Skeletal muscle tissue (tissue), 4 donors: ENCODE measurements around the gene NRTN. TPM values are rescaled to one million over a fixed set of nuclear protein-coding genes. Genes with fewer than 3 reads are reported as not detected.
"Not testable (repeated sequence)": the region's sequence is repeated elsewhere in the genome, so short reads cannot be mapped to it uniquely, and the experiment has no call there.

Source experiments
- H3K27ac ChIP-seq: one replicate; pipeline ENCODE4 v1.7.0; 2013; ENCODE audit warnings: mild to moderate bottlenecking, low read depth, low read length, inconsistent platforms
- H3K27me3 ChIP-seq, 3 donors: one replicate each; pipeline ENCODE4 v1.7.0; 2013; ENCODE audit warnings: low read length in 3 of 3; ENCODE audit not compliant: control insufficient read depth in 3 of 3, insufficient read depth in 3 of 3
- H3K36me3 ChIP-seq, 3 donors: one replicate each; pipeline ENCODE4 v1.7.0; 2013; ENCODE audit warnings: low read length in 3 of 3; ENCODE audit not compliant: control insufficient read depth in 3 of 3, insufficient read depth in 3 of 3
- H3K4me1 ChIP-seq, 3 donors: one replicate each; pipeline ENCODE4 v1.7.0; 2013; ENCODE audit warnings: low read length in 3 of 3, mild to moderate bottlenecking in 3 of 3; ENCODE audit not compliant: control insufficient read depth in 3 of 3, insufficient read depth in 3 of 3
- H3K4me3 ChIP-seq, 3 donors: one replicate each; pipeline ENCODE4 v1.7.0; 2013; ENCODE audit warnings: low read length in 3 of 3
- H3K9ac ChIP-seq, 3 donors: one replicate each; pipeline ENCODE4 v1.7.0; 2013; ENCODE audit warnings: low read length in 3 of 3, mild to moderate bottlenecking in 3 of 3, moderate library complexity in 2 of 3, low read depth in 1 of 3
- H3K9me3 ChIP-seq, 3 donors: one replicate each; pipeline ENCODE4 v1.7.0; 2013; ENCODE audit warnings: low read length in 3 of 3; ENCODE audit not compliant: control insufficient read depth in 3 of 3
- total RNA-seq: library from RNA; depleted of rRNA; stranded (reverse); fragments of >200 nt; gene quantifications from one replicate; pipeline ENCODE4 v1.2.3, GENCODE V29; 2014
- donor health status: Osteomylitis.

The NRTN gene
- total RNA-seq, 1 donor from 2014 or later = not detected

DNA sequence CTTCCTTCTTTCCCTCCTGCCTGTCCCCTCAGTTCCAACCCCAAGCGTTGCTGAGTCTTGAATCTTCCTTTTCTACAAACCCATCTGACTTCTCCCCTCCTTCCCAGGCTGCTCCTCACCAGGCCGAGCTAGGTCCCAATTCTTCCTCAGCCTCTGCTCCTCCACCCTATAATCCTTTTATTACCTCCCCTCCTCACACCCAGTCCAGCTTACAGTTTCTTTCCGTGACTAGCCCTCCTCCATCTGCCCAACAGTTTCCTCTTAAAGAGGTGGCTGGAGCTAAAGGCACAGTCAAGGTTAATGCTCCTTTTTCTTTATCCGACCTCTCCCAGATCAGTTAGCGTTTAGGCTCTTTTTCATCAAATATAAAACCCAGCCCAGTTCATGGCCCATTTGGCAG, 43.8 kb downstream of the NRTN start:
- H3K4me1 ChIP-seq, H3K27ac ChIP-seq, H3K27me3 ChIP-seq, H3K9ac ChIP-seq, H3K9me3 ChIP-seq, H3K4me3 ChIP-seq, H3K36me3 ChIP-seq: not testable (repeated sequence)

DNA sequence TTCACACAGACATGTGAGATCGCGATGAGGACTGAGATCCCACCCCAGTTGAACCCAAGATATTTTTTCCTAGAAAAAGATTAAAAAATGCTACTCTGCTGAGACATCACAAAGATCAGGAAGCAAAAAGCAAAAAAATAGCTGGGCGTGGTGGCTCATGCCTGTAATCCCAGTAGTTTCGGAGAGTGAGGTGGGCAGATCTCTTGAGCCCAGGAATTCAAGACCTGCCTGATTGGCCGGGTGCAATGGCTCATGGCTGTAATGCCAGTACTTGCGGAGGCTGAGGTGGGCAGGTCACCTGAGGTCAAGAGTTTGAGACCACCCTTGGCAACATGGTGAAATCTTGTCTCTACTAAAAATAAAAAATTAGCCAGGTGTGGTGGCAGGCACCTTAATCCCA, 45.3 kb downstream of the NRTN start:
- Histone ChIP-seq H3K27me3 (peaks cover 0 to 7% (median 0%) of the 10 kb centered on the region in 3 donors), H3K4me3 (no peak overlapping the region), H3K36me3 (no peaks in the 10 kb centered on the region), H3K9ac (no peak overlapping the region), H3K27ac (no peak overlapping the region), H3K4me1 (no peaks in the 10 kb centered on the region), H3K9me3 (no peaks in the 10 kb centered on the region)

DNA sequence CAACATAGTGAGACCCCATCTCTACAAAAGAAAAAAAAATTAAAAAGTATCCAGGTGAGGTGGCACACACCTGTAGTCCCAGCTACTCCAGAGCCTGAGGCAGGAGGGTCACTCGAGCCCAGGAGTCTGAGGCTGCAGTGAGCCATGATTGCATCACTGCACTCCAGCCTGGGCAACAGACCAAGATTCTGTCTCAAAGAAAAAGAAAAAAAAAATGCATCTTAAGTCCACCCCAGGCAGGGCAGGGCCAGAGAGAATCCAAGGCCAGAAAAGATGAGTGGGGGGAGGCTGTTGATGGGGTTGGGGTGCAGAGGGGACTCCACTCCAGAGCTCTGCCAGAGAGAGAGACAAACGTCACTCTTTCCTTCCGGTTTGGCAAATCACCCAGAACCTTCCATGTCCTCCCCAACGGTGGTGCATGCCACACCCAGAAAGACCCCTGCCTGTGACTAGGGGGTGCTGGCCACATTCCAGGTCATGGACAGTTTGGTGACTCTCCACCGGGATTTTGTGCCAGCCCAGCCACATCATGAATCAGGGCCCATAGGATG, 46.0 kb downstream of the NRTN start:
- peaks cover 0 to 7% (median 6%) of the 10 kb centered on the region in 3 donors for H3K27me3 ChIP-seq
- H3K9me3 ChIP-seq = no peaks in the 10 kb centered on the region
- H3K4me1 ChIP-seq = no peaks in the 10 kb centered on the region
- no peak overlapping the region for H3K27ac ChIP-seq
- H3K36me3 ChIP-seq = no peaks in the 10 kb centered on the region
- no peak overlapping the region for H3K9ac ChIP-seq
- H3K4me3 ChIP-seq = no peak overlapping the region

DNA sequence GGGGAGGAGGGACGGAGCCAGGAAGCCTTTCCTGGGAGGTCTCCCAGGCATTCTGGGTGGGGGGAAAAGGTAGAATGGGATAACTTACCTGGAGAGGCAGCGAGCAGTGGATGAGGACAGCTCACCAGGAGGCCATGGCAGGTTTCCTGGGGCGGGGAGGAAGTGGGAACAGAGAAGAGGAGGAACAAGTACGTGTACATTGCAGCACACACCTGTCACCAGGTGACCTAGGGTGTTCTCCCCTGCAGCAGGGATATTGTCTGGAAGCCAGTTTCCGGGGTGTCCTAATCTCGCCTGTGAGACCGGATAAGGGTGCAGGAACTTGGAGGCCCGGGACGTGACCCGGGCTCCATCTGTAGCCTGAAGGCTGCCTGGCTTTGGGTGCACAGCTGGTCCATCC, 46.4 kb downstream of the NRTN start, which contains the start of gene FUT3:
TSS of gene FUT3 (minus strand) at position 148 of the 400 bp plus-strand sequence.
- Histone ChIP-seq H3K9me3 (no peaks in the 10 kb centered on the region), H3K4me1 (no peaks in the 10 kb centered on the region), H3K27ac (no peak within 1 kb of the TSS), H3K4me3 (no peak within 1 kb of the TSS), H3K36me3 (no peaks in the 10 kb centered on the region), H3K9ac (no peak within 1 kb of the TSS), H3K27me3 (peaks cover 3 to 7% (median 7%) of the 10 kb centered on the region in 3 donors)

DNA sequence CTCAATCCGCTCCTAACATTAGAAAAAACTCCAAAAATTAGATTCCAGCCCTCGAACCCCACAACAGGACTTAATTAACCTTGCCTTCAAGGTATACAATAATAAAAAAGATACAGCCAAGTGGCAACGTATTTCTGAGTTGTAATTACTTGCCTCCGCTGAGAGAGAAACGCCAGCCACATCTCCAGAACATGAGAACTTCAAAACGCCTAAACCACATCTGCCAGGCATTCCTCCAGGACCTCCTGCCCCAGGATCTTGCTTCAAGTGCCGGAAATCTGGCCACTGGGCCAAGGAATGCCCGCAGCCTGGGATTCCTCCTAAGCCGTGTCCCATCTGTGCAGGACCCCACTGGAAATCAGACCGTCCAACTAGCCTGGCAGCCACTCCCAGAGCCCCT, 49.3 kb downstream of the NRTN start:
- H3K4me1 ChIP-seq, H3K27ac ChIP-seq, H3K4me3 ChIP-seq, H3K9me3 ChIP-seq, H3K36me3 ChIP-seq, H3K9ac ChIP-seq: not testable (repeated sequence)
- peaks cover 6 to 12% (median 7%) of the 10 kb centered on the region in 3 donors for H3K27me3 ChIP-seq

DNA sequence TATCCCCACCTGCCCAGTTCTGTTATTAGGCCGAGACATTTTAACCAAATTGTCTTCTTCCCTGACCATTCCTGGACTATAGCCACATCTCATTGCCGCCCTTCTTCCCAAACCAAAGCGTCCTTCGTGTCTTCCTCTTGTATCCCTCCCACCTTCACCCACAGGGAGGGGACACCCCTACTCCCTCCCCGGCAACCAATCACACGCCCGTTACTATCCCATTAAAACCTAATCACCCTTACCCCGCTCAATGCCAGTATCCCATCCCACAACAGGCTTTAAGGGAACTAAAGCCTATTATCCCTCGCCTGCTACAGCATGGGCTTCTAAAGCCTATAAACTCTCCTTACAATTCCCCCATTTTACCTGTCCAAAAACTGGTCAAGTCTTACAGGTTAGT, 50.3 kb downstream of the NRTN start:
- H3K4me1 ChIP-seq, H3K9me3 ChIP-seq, H3K27ac ChIP-seq, H3K36me3 ChIP-seq, H3K9ac ChIP-seq, H3K4me3 ChIP-seq: not testable (repeated sequence)
- H3K27me3 ChIP-seq = peaks cover 6 to 16% (median 15%) of the 10 kb centered on the region in 3 donors

DNA sequence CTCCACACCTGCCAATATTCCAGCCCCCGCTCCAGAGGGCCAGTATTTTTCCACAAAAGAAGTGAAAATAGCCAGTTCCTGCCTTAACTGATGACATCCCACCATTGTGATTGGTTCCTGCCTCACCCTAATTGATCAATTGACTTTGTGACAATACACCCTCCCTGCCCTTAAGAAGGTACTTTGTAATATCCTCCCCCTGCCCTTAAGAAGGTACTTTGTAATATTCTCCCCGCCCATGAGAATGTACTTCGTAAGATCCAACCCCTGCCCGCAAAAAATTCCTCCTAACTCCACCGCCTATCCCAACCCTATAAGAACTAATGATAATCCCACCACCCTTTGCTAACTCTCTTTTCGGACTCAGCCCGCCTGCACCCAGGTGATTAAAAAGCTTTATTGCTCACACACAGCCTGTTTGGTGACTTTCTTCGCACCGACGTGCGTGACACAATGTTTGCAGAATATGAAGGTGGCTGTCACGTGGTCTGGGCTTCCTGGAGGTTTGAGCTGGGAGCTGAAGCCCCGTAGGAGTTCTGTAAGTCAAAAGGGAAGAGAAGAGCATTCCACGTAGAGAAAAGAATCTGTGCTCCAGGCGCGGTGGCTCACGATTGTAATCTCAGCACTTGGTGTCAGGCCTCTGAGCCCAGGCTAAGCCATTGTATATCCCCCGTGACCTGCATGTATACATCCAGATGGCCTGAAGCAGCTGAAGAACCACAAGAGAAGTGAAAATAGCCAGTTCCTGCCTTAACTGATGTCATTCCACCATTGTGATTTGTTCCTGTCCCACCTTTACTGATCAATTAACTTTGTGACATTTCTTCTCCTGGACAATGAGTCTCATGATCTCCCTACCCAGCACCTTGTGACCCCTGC, 52.6 kb downstream of the NRTN start:
- H3K9ac ChIP-seq = no peak overlapping the region
- H3K4me3 ChIP-seq = no peak overlapping the region

DNA sequence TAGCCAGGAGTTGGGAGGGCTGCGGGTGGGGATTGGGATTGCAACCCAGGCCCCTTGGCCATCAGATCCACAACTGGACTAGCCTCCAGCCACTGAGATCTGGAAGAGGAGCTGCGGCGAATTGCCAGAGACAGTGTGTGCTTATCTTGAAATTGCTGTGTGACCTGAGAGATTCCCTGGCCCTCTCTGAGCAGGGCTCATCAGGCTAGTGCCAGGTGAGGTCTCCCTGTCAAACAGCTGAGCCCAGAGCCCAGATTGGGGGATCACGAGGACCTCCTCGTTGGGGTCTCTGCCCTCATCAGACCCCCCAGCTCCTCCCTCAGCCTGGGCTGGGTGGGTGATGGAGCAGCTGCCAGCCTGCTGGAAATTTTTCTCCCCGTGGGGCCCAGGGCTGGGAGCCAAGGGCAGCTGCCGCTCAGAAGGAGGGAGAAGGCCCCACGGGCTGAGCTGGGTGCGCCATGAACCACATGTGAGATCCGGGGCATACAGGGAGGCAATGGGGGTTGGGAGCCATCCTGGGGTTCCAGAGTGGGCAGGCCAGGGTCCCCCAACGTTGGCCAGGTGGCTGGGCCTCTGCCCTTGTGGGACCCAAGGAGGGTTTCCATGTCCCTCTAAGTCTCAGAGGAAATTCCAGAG, 58.3 kb downstream of the NRTN start:
- H3K9me3 ChIP-seq = no peaks in the 10 kb centered on the region
- no peak overlapping the region for H3K27ac ChIP-seq
- no peaks in the 10 kb centered on the region for H3K36me3 ChIP-seq
- H3K9ac ChIP-seq = no peak overlapping the region
- H3K27me3 ChIP-seq = peaks cover 5 to 37% (median 26%) of the 10 kb centered on the region in 3 donors
- H3K4me3 ChIP-seq = no peak overlapping the region
- H3K4me1 ChIP-seq = no peaks in the 10 kb centered on the region

More for the DNA sequence above, 52.6 kb downstream of the NRTN start:
- Histone ChIP-seq H3K9me3 (no peaks in the 10 kb centered on the region), H3K4me1 (no peaks in the 10 kb centered on the region), H3K36me3 (no peaks in the 10 kb centered on the region), H3K27ac (no peak overlapping the region), H3K27me3 (peaks cover 6 to 20% (median 16%) of the 10 kb centered on the region in 3 donors)

DNA sequence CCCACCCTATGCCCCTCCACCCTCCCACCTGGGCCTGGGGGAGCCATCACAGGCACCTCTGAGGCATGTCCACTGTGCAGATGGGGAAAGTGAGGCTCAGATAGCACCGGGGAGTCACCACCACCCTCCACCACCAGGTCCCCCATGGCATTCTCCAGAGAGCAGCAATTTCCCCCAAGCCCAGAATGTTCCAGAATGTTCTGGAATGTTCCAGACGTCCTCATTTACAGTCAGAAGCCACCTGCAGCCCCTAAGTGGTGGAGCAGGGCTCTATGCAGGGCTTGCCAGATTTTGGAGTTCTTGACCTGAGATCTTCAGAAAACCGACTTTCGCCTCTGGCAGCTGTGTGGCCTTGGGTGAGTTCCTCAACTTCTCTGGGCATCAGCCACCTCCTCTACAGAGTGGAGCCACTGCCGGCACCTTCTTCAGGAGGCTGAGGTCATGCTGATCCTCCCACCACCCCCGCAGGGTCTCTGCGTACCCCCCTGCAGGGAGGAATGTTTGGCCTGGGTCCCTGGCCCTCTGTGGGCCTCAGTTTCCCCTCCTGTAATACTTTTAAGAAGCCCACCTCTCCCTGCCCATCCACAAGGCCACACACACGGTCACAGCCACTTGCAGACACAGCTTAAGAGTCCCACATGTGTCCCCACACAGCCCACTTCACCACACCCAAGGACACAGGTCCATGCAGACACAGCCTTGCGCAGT, 59.3 kb downstream of the NRTN start:
- Histone ChIP-seq H3K4me3 (no peak overlapping the region), H3K9ac (no peak overlapping the region), H3K9me3 (no peaks in the 10 kb centered on the region), H3K4me1 (no peaks in the 10 kb centered on the region), H3K27ac (no peak overlapping the region), H3K27me3 (peaks cover 5 to 36% (median 20%) of the 10 kb centered on the region in 3 donors), H3K36me3 (no peaks in the 10 kb centered on the region)
